H1 (cell line): ENCODE data around the gene TAS1R3.

Experiments used
- POLR2A ChIP-seq, 2 experiments: IDR thresholded peaks; 1 replicate in 1 of 2; 2 replicates in 1 of 2; pipeline ENCODE4 v1.6.1; 2011; ENCODE audit warnings: low read depth in 2 of 2, low read length in 2 of 2, mild to moderate bottlenecking in 2 of 2; ENCODE audit errors: control extremely low read depth in 1 of 2
- POLR2AphosphoS5 ChIP-seq: IDR thresholded peaks from 2 replicates; pipeline ENCODE4 v1.6.1; 2011; ENCODE audit warnings: low read depth, low read length
- RAD21 ChIP-seq, 2 experiments: IDR thresholded peaks in 1 of 2; conservative IDR thresholded peaks in 1 of 2; 2 replicates each; pipeline ENCODE4 v1.6.1; 2011; ENCODE audit warnings: low read depth in 2 of 2, low read length in 2 of 2, improper control_type of control experiment in 1 of 2, inconsistent platforms in 1 of 2, mild to moderate bottlenecking in 1 of 2, moderate library complexity in 1 of 2
- TF ChIP-seq, protein P1 (sequence below), 3 experiments: IDR thresholded peaks; 1 replicate in 2 of 3; 2 replicates in 1 of 3; pipeline versions ENCODE4 v1.5.1 to v1.6.1; 2011; ENCODE audit warnings: low read length in 3 of 3, mild to moderate bottlenecking in 3 of 3, inconsistent platforms in 2 of 3, low read depth in 1 of 3, moderate library complexity in 1 of 3; ENCODE audit not compliant: insufficient read depth in 1 of 3; ENCODE audit errors: control extremely low read depth in 1 of 3

DNA sequence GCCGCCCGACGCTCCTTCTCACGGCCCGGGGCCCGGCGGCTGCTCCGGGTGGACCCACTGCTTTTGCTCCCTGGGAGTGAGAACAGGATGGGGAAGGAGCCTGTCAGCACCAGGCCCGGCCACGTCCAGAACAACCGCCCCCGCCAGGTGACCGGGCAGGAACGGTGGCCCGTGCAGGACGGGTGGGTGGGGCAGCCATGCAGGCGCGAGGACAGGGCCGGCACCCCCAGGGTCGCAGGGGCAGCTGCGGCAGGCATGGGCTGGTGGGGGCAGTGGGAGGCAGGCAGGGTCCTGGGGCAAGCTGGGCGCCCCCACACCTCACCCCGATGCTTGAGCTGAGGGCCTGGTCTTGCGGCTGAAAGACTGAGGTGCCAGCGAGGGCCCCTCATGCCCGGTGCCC lies 5.4 kb downstream of the TAS1R3 start:
- TF ChIP-seq, protein P1, sequence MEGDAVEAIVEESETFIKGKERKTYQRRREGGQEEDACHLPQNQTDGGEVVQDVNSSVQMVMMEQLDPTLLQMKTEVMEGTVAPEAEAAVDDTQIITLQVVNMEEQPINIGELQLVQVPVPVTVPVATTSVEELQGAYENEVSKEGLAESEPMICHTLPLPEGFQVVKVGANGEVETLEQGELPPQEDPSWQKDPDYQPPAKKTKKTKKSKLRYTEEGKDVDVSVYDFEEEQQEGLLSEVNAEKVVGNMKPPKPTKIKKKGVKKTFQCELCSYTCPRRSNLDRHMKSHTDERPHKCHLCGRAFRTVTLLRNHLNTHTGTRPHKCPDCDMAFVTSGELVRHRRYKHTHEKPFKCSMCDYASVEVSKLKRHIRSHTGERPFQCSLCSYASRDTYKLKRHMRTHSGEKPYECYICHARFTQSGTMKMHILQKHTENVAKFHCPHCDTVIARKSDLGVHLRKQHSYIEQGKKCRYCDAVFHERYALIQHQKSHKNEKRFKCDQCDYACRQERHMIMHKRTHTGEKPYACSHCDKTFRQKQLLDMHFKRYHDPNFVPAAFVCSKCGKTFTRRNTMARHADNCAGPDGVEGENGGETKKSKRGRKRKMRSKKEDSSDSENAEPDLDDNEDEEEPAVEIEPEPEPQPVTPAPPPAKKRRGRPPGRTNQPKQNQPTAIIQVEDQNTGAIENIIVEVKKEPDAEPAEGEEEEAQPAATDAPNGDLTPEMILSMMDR (IDR thresholded peaks at IDR 0.05; ENCODE audit: control extremely low read depth in 1 of 3, insufficient read depth in 1 of 3, low read depth in 1 of 3, low read length in 3 of 3), result no peak
- TF ChIP-seq RAD21 (IDR thresholded peaks at IDR 0.05 in 1 of 2, conservative IDR thresholded peaks at IDR 0.05 in 1 of 2; ENCODE audit: low read depth in 2 of 2, low read length in 2 of 2) (no peak), POLR2A (IDR thresholded peaks at IDR 0.05; ENCODE audit: control extremely low read depth in 1 of 2, low read depth in 2 of 2, low read length in 2 of 2) (no peak), POLR2AphosphoS5 (no peak)
